AG10803 (cell line): ENCODE measurements around the gene MBD5.

Source experiments
- DNase-seq: peaks from one replicate; pipeline ENCODE4 v3.0.0; 2010; ENCODE audit warnings: low read depth
- H3K4me3 ChIP-seq: 2 replicates; pipeline ENCODE4 v1.5.1; 2011; ENCODE audit warnings: mild to moderate bottlenecking, low read length, control low read depth
- TF ChIP-seq, protein P1 (sequence below): conservative IDR thresholded peaks from 2 replicates; pipeline ENCODE4 v1.5.1; 2011; ENCODE audit warnings: mild to moderate bottlenecking, low read length, control low read depth, inconsistent platforms

MBD5 gene

DNA sequence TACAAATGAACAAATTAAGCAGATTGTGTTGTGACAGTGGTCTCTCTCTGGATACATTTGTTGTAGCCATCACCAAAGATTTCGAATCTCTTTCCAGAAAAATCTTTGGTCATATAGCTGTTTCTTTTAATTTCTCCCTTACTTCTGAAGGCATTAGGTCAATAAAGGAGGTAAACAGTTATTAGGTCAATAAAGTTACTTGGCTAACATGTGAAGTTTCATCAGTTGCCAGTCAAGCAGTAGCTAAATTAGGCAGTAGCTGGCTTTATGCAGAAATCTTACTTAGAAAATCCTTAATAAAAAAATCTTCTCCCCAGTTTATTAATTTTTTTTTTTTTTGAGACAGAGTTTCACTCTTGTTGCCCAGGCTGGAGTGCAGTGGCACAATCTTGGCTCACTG lies 115.5 kb downstream of the MBD5 start:
- DNase-seq: no peak
- H3K4me3 ChIP-seq: no peak overlapping the region
- TF ChIP-seq, protein P1, sequence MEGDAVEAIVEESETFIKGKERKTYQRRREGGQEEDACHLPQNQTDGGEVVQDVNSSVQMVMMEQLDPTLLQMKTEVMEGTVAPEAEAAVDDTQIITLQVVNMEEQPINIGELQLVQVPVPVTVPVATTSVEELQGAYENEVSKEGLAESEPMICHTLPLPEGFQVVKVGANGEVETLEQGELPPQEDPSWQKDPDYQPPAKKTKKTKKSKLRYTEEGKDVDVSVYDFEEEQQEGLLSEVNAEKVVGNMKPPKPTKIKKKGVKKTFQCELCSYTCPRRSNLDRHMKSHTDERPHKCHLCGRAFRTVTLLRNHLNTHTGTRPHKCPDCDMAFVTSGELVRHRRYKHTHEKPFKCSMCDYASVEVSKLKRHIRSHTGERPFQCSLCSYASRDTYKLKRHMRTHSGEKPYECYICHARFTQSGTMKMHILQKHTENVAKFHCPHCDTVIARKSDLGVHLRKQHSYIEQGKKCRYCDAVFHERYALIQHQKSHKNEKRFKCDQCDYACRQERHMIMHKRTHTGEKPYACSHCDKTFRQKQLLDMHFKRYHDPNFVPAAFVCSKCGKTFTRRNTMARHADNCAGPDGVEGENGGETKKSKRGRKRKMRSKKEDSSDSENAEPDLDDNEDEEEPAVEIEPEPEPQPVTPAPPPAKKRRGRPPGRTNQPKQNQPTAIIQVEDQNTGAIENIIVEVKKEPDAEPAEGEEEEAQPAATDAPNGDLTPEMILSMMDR: no peak

DNA sequence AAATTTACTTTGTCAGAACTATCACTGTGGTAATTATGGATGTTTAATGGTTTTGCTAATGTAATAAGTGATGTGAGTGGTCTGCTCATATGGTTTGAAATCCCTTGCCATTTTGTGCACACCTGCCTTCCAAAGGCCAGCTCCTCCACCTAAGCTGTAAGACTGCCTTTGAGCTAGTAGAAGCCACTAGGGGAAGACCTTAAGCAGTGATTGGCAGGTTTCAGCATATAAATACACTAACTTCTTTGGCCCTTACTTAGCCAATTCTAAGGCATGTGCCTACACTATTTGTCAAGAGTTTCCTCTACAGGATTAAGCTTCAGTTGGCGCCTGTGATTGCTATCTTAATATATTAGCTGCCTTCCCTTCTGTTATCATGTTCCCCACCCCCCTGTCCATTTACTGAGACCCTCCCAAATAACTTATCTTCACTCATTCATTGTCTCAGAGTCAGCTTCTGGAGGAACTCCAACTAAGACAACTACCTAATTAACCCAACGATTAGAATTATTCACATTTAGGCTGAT lies 141.1 kb downstream of the MBD5 start:
- H3K4me3 ChIP-seq: no peak overlapping the region
- TF ChIP-seq, protein P1: no peak
- DNase-seq: no peak

DNA sequence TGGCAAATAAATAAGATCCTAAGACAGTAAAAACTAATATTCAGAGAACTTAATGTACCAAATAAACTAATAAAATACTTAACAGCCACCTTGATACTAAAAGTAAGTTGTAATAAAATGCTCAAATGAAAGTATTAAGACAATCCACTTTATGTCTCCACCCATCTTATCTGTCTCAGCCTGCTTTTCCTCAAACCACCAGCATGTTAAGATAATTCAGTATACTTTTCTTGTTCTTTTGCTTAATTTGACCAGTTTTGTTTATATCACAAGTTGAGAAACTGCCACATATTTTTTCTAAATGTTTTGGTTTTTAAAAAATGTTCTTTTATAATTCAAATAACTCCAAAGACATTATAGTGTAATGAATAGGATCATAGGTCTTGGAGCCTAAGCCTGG lies 142.0 kb downstream of the MBD5 start:
- no peak overlapping the region for H3K4me3 ChIP-seq
- TF ChIP-seq, protein P1: no peak
- DNase-seq: no peak

DNA sequence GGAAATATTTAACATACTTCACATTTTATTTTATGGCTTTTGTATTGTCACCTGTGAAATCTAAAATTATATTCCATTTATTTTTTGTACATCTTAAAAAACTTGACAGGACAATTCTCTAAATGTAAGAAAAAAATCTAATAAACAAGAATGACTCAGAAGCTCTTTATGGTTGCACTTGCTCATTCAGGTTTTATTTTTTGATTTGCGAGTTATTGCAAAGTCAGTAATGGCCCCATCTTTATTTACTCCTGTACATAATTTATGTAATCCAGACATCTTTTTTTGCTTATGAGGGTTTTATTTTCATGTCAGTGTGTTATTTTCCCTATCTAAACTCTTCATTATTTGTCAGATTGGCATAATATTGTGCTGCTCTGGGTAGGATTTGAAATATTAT lies 145.1 kb downstream of the MBD5 start:
- DNase-seq: no peak
- H3K4me3 ChIP-seq: no peak overlapping the region
- TF ChIP-seq, protein P1: no peak

DNA sequence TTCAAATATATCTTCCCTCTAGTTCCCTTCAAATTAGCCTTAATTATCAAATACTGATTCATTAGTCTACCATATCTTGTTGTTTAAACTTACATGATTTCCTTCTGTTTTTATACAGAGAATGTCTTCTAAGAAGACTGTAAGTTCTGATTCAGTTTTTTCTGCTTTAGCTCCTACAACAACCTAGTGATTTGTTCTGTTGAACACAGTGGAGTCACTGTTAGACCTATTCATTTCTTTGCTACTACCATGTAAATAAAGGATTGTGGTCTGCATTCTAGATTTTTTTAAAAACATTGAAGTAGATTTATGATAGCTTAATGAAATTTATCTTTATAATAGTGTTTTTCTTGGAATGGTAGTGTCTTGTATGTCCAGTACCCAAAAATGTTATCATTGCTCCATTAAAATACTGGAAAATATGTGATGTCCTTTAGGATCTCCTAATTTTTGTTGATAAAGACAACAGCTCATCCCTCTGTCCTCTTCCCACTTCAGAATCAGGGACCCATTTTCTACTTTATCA lies 146.4 kb downstream of the MBD5 start:
- no peak overlapping the region for H3K4me3 ChIP-seq
- no peak for DNase-seq
- TF ChIP-seq, protein P1: no peak

DNA sequence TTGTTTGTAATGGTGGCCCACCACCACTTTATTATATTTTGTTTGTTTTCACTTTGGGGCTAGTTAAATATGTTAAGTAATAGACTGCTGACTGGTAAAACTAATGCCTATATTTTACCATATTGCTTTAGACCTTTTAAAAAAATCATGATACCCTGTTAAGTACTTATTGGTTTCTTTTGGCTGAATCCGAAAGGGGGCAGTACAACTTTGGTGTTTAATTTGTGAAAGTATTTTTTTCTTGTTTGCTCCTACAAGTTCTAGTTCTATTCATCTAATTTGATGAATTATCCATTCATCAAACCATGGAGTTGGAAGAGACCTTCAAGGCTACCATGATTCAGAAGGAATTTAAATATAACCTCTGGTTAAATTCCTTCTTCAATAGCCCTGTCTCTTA lies 147.0 kb downstream of the MBD5 start:
- no peak overlapping the region for H3K4me3 ChIP-seq
- TF ChIP-seq, protein P1: no peak
- no peak for DNase-seq

DNA sequence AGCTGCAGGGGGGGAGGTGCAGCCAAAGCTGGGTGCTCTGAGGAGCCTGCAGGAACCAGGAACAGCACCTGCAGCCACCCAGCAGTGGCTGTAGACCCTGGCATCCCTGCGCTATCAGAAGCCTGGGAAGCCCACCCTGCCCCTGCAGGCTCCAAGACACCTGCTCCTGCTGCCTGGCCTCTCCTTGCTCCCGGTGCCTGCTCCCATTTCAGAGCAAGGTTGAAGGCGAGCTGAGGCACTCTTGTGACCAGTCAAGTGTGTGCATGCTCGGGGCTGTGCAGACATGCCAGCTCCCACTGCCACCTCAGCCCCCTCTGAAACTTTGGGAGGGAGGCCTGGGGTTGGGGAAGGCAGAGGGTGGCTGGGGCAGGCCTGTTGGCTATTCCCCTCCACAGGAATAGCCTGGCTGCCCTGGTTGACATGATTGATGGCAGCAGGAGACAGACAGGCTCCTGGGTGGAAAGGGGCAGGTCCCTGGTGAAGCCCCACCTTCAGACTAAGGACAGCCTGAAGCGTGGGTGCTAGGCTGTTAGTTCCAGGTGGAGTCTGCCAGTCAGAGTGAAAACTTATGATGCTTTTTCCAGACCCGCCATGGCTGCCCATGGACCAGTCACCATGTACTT lies 151.4 kb downstream of the MBD5 start:
- no peak overlapping the region for H3K4me3 ChIP-seq
- no peak for DNase-seq
- TF ChIP-seq, protein P1: no peak
